Activated CD4-positive, alpha-beta T cell treated with anti-CD3 and anti-CD28 coated beads, Interleukin-10, Interleukin-2, amounts not matched to agents 100 ng/mL and 50 ng/mL, durations not matched to agents 16 hours and 8 hours (primary cell): ENCODE results near the gene MUC4.
"Not testable (repeated sequence)": the region's sequence is repeated elsewhere in the genome, so short reads cannot be mapped to it uniquely, and the experiment has no call there.

Experiments used
- DNase-seq: peaks from one replicate; pipeline ENCODE4 v3.0.0-alpha.2; 2020

The MUC4 gene

DNA sequence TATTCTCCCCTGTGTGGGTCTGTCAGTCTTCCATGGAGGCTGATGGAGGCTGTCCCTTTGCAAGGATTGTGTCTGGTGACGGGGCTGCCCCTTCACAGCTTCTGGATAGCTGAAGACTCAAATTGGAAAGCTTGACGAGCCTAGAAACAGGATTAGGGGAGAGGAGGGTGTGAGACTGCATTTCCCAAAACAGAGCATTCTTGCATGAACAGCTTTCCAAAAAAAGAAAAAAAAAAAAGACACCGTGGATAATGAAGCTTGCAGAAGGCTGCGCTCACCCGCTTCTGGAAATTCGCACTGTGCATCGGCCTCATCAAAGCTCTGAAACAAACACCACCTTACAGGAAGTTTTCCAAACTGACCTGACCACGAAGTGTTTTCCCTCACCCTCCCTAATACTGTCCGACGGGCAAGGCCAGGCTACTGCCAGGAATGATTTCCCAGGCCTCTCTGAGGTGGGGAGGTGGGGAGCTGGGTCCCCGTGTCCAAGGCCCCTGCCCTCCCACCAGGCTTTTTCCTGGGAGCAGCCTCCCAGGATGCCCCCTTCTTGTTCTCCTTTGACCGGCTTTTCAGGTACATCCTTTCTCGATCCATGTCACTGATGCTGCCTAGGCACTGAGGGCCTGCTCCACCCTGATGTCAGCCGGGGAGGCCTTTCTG, 24.9 kb upstream of the MUC4 start:
- no peak for DNase-seq

DNA sequence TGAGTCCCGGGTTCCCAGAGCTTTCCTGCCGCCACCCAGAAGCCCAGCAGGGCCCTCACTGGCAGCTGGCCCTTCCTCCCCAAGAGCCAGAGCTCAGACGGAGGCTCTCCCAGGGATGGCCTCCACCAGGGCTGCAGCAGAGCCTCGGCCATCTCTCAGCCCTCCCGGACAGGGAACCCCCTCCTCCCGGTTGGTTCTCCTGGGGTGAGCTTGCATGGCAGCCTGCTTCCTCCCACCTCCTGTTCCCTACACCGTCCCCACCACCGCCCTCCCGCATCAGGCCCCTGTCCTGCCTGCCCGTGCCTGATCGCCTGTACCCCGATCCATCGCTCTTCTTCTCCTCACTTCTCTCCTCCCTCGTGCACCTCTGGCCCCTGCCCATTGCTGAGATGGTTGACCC, 24.1 kb upstream of the MUC4 start:
- no peak for DNase-seq

GRCh38 chr3:195834675-195835583, 23.2 kb upstream of the MUC4 start:
- no peak for DNase-seq

- DNase-seq = no peak
Measured at GRCh38 chr3:195829897-195830254, 18.1 kb upstream of the MUC4 start.

DNA sequence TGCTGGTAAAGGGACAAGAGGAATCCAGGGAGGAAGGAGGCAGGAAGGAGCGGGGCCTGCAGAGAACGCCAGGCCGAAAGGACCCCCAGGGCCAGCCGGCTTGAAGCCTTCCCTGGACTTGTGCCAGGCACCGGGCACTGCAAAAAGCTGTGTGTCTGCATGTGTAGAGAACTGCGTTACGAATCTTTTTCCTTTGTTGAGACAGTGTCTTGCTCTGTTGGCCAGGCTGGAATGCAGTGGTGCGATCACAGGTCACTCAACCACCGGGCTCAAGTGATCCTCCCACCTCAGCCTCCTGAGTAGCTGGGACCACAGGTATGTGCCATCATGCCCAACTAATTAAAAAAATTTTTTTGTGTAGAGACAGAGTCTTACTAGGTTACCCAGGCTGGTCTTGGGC, 17.0 kb upstream of the MUC4 start:
- no peak for DNase-seq

GRCh38 chr3:195825857-195826804, 14.4 kb upstream of the MUC4 start:
- DNase-seq = no peak

DNA sequence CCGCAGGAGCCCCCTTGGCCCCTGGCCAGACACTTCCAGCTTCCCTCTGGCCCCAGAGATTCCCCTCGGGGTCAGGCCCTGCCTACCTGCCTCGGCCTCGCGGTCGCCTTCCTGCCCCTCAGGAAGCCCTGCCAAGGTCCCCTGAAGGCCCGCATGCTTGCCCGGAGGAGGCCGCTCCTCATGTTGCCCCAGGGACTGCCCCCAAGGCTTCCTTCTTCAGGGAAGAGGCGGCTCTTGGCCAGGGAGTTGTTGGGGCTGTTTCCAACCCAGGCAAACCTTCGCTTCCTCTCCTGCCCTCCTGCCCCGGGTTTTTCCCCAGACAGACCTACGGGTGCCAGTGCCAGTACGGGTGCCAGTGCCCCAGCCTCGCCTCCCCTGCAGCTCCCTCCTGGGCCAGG, 13.5 kb upstream of the MUC4 start:
- no peak for DNase-seq

GRCh38 chr3:195824425-195825190, 12.9 kb upstream of the MUC4 start:
- not testable (repeated sequence) for DNase-seq

DNA sequence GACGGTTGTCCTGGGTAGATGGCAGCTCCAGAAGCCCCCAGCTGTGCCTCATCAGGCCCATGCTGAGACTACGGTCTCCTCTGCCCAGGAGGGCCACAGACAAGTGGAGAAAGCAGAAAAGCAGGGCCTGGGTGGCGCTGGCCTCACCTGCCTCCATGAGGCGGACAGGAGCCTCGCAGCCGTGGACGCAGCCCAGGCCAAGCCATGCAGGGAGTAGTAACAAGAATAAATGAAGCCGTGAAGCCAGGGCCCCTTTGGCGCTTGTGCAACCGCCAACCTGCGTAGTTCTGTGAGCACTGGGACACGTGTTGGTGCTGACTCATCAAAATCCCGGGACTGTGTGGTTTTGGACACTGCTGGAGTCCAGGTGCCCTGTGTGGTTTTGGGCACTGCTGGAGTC, 12.3 kb upstream of the MUC4 start:
- no peak for DNase-seq

GRCh38 chr3:195823280-195823679, 11.6 kb upstream of the MUC4 start:
- DNase-seq = no peak

DNA sequence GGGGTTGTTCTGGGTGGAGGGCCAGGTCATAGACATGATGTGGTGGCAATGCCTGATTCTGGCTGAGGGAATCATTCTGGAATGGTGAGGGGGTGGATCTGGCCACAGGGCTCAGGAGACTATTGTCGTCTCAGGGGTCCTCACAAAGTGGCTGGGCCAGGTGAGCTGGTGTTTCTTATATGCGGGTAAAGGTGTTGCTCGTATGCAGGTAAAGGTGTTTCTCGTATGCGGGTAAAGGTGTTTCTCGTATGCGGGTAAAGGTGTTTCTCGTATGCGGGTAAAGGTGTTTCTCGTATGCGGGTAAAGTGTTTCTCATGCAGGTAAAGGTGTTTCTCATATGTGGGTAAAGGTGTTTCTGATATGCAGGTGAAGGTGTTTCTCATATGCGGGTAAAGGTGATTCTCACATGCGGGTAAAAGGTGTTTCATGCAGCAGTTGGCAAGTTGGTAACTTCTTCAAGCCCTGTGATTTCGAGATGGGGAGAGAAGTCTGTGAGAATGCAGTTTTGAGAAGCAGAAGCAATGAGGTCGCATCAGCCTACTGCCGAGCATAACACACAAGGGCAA, 10.5 kb upstream of the MUC4 start:
- DNase-seq = no peak

GRCh38 chr3:195821403-195822130, 9.8 kb upstream of the MUC4 start:
- DNase-seq = no peak

DNA sequence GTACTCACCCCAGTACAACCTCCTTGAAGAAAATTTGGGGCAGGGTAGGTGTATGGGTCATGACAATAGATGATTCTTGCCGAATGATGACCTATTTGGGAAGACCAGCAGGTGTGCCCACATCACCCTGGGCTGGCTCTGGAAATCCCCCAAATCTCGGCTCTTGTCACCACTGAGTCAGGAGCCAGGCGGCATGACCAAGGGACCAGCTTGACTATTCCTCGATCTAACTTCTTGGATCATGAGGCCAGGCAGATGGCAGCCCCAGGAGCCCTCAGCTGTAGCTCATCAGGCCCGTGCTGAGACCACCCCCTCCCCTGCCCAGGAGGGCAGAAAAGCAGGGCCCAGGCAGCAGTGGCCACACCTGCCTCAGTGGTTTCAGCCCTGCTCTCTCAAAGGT, 9.2 kb upstream of the MUC4 start:
- DNase-seq = no peak

GRCh38 chr3:195820186-195820585, 8.5 kb upstream of the MUC4 start:
- no peak for DNase-seq

GRCh38 chr3:195818301-195818700, 6.6 kb upstream of the MUC4 start:
- no peak for DNase-seq

- no peak for DNase-seq
Measured at GRCh38 chr3:195817578-195818135, 5.9 kb upstream of the MUC4 start.

GRCh38 chr3:195816276-195816913, 4.7 kb upstream of the MUC4 start:
- DNase-seq = not testable (repeated sequence)

DNA sequence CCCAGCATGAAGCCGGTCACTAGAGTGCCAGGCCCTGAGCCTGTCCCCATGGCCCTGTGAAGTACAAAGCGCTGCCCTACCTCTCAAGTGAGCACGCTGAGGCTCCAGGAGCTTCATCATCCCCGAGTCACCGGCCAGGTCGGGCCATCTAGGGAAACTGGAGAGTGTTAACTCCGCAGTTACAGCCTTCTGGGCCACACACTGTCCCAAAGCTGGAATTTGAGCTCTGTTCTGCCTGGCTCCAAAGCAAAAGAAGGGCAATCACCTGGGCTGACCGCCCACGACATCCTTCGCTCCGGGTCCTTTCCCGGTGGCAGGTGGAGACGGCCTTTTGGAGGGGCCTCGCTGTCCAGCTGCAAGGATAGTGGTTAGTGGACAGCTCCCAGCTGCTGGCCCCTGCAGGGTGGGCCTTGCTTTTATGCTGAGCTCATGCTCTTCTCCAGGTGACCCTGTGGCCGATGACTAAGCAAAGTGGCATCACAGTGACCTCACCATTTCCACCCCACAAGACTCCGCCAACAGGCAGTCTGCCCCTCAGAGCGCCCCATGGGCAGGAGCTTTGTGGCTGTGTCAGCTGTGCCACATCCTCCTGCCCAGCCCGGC, 3.5 kb upstream of the MUC4 start:
- peak; percentile 60 for DNase-seq

DNA sequence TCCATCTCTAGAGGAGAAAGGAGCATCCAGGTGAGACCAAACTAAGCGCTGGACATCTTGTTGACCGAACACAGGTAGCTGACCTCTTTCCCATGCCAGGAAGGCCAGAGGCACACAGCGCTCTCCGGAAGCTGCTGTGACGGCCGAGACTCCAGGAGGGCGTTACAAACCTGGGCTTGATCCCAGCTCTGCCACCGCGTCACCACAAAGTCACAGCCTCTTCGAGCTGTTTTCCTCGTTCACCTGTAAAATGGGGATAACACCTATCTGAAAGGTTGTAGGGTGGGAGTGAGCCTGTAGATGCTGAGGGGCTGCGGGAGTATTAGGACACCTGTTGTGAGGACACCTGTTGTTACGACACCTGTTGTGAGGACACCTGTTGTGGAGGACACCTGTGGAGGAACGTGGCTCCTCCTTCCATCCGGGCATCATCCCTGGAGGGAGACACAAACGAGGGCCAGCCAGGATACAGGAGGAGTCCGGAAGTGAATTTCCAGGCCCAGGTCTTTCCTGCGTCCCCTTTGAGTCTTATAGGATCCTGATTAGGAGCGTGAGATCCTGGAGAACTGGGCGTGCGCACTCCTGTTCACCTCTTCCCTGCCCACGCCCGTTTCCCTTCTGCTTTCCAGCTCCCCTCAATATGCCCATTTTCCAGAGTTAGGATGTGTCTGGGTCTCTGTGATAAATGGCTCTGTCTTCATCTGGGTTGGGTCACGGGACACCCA, 2.3 kb upstream of the MUC4 start:
- no peak for DNase-seq
